IPS DF 4.7 (cell line): Measurements from ENCODE around the gene ECI1.
"Not testable (repeated sequence)": the region's sequence is repeated elsewhere in the genome, so short reads cannot be mapped to it uniquely, and the experiment has no call there.

Source experiments
- DNase-seq: peaks from one replicate; pipeline ENCODE4 v3.0.0-alpha.2; 2013; ENCODE audit warnings: low spot score; ENCODE audit errors: extremely low read depth

ECI1 gene

DNA sequence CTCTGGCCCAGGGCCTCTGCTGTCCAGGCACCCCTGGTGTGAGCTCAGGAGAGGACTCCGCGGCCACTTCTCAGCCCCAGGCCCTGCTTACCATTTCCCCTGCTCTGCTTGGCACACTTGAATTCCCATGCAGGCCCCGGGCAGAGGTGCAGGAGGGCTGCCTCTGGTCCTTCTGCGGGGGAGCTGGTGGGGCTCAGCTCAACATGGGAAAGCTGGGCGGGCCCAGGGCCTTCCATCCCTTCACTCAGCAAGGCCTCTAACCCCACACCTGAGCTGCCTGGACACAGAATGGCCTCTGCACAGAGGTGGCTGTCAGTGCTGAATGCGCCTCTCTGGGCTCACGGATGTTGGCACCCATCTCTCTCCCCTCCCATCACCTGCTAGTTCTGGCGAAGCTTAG, 29.1 kb upstream of the ECI1 start:
- no peak for DNase-seq

DNA sequence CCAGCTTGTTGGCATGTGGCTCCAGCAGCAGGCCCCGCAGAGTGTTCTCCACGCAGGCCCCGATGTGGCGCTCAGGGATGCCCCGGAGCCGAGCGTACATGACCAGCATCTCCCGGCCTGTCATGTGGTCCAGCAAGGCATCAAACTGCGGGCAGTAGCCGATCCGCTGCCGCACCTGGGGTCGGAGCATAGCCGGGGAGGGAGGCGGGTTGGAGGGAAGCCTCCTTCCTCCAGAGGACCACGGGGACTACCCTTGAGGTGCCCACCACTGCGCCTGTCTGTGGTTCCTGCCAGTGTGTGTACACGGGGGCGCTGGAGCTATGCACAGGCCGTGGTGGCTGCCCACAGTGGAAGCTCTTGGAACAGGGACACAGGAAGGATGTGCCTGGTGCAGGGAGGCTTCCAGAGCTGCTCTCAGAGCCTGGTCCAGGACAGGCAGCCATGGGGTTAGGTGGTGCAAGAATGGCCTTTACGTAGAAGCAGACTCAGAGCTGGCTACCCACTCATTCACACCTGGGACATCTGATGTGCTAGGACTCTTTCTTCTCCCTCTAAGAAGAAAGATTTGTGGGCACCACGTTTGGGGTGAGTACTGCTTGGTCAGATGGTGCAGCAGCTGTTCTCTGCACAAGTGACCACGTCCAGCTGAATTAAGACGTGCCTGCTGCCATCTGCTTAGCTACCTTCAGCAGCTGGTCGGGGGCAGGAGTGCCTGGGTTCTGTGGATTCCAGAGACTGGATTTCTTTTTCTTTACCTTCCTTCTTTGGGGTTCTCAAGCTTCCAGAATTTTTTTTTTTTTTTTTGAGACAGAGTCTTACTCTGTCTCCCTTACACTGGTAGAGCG, 27.8 kb upstream of the ECI1 start:
- no peak for DNase-seq

DNA sequence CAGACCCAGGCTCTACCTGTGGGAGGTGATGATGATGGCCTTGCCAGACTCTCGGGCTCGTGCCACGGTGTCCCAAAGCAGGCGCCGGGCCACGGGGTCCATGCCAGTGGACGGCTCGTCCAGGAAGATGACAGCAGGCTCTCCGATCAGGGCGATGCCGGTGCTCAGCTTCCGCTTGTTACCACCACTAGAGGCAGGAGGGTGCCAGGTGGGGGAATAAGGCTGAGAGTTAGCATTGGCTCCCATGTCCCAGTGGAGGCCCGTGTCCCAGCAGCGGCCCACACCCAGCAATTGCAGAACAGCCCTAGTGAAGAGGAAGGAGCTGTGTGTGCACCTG, 26.9 kb upstream of the ECI1 start:
- DNase-seq = no peak

- no peak for DNase-seq
These were observed 26.3 kb upstream of the ECI1 start for GRCh38 chr16:2277466-2278271.

DNA sequence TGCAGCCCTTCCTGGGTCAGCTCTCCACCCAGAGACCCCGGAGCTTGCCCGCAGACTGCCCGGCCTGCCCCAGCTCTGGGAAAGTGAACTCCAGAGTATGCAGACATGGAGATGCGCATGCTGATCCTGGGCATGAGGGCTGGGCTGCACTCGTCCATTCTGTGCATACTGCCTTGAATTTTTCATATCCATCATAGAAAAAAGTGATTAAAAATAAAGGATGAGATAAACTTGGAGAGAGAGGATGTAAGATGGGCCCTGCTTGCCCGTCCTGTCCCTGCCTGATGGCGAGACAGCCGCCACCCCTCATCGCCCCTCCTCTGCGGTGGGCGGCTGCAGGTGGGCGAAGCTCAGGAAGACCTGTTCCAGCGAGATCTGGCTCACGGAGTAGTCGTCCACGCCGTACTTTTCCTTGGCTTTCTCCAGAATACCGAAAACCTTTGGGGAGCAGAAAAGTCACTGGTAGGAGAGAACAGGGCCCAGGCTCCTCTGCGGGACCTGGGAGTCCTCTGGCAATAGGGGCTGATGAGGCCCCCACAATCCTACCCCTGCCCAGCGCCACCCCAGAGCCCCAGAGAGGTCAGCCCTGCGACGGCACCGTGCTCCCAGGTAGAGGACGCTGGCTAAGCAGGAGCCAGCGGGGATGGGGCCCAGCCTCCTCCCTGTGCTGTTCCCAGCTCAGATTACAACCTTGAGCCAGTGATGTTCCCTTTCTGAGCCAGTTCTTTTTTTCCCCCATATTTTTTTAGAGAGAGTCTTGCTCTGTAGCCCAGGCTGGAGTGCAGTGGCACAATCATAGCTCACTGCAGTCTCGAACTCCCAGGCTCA, 25.2 kb upstream of the ECI1 start:
- DNase-seq = no peak

DNA sequence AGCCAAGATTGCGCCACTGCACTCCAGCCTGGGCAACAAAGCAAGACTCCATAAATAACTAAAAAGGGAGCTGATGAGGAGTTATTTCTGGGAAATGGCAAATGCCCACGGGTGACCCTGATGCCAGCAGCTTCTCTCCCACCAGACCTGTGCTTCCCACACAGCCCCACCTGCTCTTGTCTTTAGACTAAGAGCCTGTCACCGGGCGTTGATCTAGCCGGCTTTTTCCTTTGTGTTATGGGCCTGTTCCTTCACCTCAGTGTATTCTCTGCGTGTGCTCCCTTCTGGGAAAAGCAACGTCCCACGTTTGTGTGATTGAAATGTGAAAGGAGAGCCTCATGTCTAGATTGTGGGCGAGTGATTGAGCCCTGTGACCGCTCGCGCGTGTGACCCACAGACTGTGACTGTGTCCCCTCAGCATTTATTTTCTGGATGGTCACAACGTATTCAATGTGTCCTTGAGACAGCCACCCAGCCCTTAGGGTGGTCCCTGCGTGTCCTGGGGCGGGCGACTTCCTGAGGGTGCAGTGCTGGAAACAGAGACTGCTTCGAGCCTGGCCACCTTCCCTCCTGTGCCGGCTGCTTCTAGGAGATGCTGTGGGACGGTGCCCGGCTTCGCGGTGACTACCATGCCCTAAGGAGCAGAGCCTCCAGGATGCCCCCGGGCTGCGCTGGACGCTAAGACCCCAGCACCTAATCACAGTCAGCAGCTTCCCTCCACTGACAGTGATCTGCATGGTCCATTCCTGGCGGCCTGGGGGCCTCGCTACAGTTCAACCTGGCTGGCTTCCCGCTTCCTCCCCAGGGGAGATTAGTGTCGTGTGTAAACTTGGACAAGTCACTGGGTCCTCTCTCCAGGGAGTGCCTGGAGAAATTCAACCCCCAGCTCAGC, 24.3 kb upstream of the ECI1 start:
- DNase-seq = no peak

- DNase-seq = no peak
These were observed 22.5 kb upstream of the ECI1 start for GRCh38 chr16:2273931-2274330.

DNA sequence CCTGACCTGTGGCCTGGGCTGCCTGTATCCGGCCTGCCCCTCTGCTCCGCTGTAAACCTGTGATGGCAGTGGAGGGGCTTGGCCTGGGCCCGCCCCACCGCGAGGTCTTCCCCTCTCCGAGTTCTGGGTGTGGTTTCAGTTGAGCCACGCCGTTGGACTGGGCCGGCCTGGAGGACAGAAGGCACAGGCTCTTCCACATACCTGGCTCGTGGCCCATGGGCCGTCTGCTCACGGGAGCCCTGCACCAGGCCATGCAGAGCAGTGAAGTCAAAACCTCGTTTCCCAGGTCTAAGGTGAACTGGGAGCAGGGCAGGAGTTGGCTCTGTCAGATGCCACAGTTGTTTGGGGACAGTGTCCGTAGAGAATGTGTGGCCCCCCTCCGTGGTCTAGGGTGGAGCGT, 22.1 kb upstream of the ECI1 start:
- DNase-seq = no peak

DNA sequence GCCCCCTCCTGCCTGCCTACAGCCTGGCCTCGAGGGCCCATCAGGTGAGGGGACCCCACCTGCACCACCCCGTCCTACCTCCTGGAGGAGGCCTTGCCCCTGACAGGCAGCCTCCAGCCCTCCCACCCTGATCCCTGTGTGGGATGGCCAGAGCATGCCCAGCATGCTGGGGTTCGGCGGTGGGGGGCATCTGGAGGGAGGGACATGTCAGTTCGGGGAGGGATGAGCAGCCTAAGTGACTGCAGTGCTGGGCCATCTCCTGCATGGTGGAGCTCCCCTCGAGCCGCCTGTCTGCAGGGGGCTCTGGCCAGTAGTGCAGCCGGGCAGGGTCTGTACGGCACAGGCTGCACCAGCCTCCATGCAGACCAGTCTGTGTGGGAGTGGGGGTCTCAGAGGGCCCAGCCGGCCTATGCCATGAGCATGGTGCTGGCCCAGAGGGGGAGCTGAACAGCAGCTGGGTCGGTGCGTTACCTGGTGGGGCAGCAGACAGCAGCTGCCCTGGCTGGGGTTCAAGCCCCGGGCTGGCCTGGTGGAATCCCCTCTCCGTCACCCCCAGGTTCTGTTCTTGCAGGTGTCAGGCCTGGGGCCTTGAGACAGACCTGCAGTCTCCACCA, 20.6 kb upstream of the ECI1 start:
- DNase-seq = no peak

- DNase-seq = no peak
These were observed 19.4 kb upstream of the ECI1 start for GRCh38 chr16:2270588-2271470.

GRCh38 chr16:2270070-2270462, 18.7 kb upstream of the ECI1 start:
- no peak for DNase-seq

DNA sequence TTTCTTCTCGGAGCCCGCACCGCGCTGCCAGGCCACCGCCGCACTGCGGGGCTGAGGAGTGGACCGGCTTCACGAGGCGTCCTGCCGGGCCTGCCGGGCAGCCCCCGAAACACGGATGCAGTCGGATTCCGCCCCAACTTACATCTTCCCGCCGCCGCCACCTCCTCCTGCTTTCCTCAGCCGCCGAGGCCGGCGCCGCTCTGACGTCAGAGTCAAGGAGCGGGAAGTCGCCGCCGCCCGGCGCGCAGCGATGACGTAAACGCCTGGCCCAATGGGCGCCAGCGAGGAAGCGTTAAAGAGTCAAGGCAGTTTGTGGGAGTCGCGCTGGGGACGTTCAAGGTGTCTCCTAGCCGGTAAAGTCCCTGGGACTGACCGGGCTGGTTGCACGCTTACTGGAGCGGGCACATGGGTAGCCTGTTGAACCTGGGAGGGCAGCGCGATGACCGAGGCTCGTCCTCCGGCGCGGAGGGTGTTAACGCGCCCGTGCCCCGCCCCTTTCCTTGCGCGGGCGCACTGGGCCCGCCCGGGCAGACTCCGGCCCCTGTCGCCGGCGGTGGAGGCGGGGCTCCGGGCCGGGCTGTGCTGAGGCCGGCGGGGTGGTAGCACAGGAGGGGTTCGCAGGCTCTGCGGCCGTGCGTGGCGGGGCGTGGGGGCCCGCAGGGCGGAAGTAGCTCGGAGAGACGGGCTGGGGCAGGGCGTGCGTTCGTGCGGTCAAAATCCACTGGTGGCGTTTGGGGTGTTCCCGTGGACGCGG, 16.7 kb upstream of the ECI1 start, which contains the start of gene RNPS1:
Gene RNPS1 (minus strand): TSS at position 214 of the 754 bp plus-strand sequence. CDS start 3,483 bp downstream, outside the sequence.
- peak; percentile 79 for DNase-seq

GRCh38 chr16:2267505-2267912, 16.1 kb upstream of the ECI1 start:
- DNase-seq = not testable (repeated sequence)

DNA sequence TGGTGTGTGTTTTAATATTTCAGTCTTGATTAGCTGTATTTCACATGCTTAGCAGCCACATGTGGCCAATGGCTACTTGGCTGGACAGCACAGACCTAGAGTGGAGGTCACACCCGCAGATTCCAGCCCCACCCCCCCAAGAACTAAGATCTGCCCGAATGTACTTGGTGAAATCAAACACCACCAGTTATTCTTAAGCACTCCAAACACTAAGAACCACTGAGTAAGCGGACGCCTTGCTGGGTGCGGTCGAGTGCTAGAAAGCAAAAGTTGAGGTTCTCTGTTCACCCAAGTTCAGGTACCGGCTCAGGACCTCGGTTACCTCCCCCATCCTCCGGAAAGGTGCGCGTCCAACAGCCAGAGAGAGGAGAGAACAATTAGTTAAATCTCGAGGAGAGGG, 15.5 kb upstream of the ECI1 start:
- not testable (repeated sequence) for DNase-seq

- not testable (repeated sequence) for DNase-seq
These were observed 11.6 kb upstream of the ECI1 start for GRCh38 chr16:2263026-2263425.

GRCh38 chr16:2260250-2260649, 8.9 kb upstream of the ECI1 start:
- DNase-seq = no peak

GRCh38 chr16:2258530-2258929, 7.1 kb upstream of the ECI1 start:
- not testable (repeated sequence) for DNase-seq

DNA sequence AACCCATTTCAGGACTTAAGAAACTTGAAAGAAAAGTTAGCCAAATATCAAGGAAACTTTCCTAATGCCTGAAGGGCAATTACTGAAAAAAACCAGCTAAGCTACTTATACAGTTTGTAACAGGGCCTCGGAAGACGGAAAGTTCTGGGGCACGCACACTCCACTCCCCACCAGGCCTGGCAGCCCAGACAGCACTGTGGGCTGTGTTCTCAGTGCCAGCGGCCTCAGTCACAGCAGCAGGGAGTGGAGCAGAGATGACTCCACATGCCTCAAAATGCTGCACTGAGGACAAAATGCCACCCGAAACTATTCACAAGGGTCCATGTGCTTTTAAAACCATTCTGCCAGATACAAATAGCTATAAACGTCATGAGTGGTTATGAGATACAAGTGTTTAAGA, 6.3 kb upstream of the ECI1 start:
- DNase-seq = no peak
